Endothelial cell of umbilical vein (primary cell): ENCODE results near the gene ARFIP1. TPM values are rescaled to one million over a fixed set of nuclear protein-coding genes. Genes with fewer than 3 reads are reported as not detected.

Experiments
- BruUV-seq: library from RNA; stranded (reverse); fragments of 400-500 nt; replicated peaks from 2 replicates; lab custom pipeline; 2021; lab: Mats Ljungman, UMichigan
- CTCF ChIA-PET: fragments of 300-600, 350-600 bp; sonication (Branson Sonifier 250); formaldehyde crosslinking; loops from one replicate; lab custom pipeline; 2021; ENCODE audit warnings: antibody characterized with exemption, inconsistent platforms; lab: Charles Lee
- POLR2A ChIA-PET: fragments of 300-600, 350-600 bp; sonication (Branson Sonifier 250); formaldehyde crosslinking; loops from one replicate; lab custom pipeline; 2021; ENCODE audit warnings: antibody characterized with exemption, inconsistent platforms; lab: Charles Lee
- DNase-seq: peaks from one replicate; pipeline ENCODE4 v3.0.0-alpha.2; 2011; ENCODE audit warnings: low read depth, low spot score
- FAIRE-seq: peaks from 2 replicates; lab custom pipeline; 2011; peaks lifted over from hg19 to GRCh38; lab: Jason Lieb, UNC
- H2AFZ ChIP-seq: 2 replicates; pipeline ENCODE4 v1.6.0; 2012; ENCODE audit warnings: low read depth, low read length, control low read depth, inconsistent platforms
- H3K27ac ChIP-seq: 2 replicates; pipeline ENCODE4 v1.5.1; 2011; ENCODE audit warnings: low read depth, mild to moderate bottlenecking, control low read depth, low read length, moderate library complexity; ENCODE audit not compliant: insufficient read depth
- H3K27me3 ChIP-seq, 2 experiments: 2 replicates each; pipeline versions ENCODE4 v1.6.0 to v1.6.1; 2011; ENCODE audit warnings: low read length in 2 of 2, mixed read lengths in 1 of 2; ENCODE audit not compliant: control insufficient read depth in 2 of 2, insufficient read depth in 2 of 2
- H3K36me3 ChIP-seq, 2 experiments: 2 replicates in 1 of 2; 3 replicates in 1 of 2; pipeline ENCODE4 v1.5.1; 2011; ENCODE audit warnings: low read length in 2 of 2, mild to moderate bottlenecking in 1 of 2, moderate library complexity in 1 of 2; ENCODE audit not compliant: control insufficient read depth in 2 of 2, insufficient read depth in 2 of 2; ENCODE audit errors: extremely low read depth in 1 of 2
- H3K4me1 ChIP-seq: 3 replicates; pipeline ENCODE4 v1.5.1; 2011; ENCODE audit warnings: mild to moderate bottlenecking, low read length; ENCODE audit not compliant: control insufficient read depth, insufficient read depth; ENCODE audit errors: extremely low read depth
- H3K4me2 ChIP-seq: 2 replicates; pipeline ENCODE4 v1.6.1; 2011; ENCODE audit warnings: low read length, control low read depth, mixed read lengths; ENCODE audit not compliant: insufficient read depth
- H3K4me3 ChIP-seq, 3 experiments: fragments of 200-600 bp in 1 of 3; sonication (generic), shearing (Covaris generic) in 1 of 3; replicated peaks in 1 of 3; 2 replicates each; pipeline ENCODE4 v1.5.1; 2011 to 2016; ENCODE audit warnings: control low read depth in 3 of 3, low read length in 3 of 3, mild to moderate bottlenecking in 2 of 3, inconsistent platforms in 1 of 3, low read depth in 1 of 3, moderate library complexity in 1 of 3; ENCODE audit not compliant: insufficient read depth in 1 of 3
- H3K79me2 ChIP-seq: 2 replicates; pipeline ENCODE4 v1.6.0; 2012; ENCODE audit warnings: low read length, inconsistent platforms; ENCODE audit not compliant: control insufficient read depth, insufficient read depth
- H3K9ac ChIP-seq: replicated peaks from 2 replicates; pipeline ENCODE3; 2011; ENCODE audit warnings: low read length, control low read depth; ENCODE audit not compliant: insufficient read depth; ENCODE audit errors: extremely low read depth
- H3K9me1 ChIP-seq: replicated peaks from 3 replicates; pipeline ENCODE4 v1.6.0; 2011; ENCODE audit warnings: mild to moderate bottlenecking, low read length; ENCODE audit not compliant: control insufficient read depth, insufficient read depth; ENCODE audit errors: extremely low read depth
- H3K9me3 ChIP-seq: replicated peaks from 2 replicates; pipeline ENCODE4 v1.5.1; 2012; ENCODE audit warnings: low read length, inconsistent platforms; ENCODE audit not compliant: control insufficient read depth, insufficient read depth
- H4K20me1 ChIP-seq: replicated peaks from 2 replicates; pipeline ENCODE3; 2011; ENCODE audit warnings: mild to moderate bottlenecking, low read length; ENCODE audit not compliant: control insufficient read depth, insufficient read depth; ENCODE audit errors: extremely low read depth
- EZH2 ChIP-seq: IDR thresholded peaks from 2 replicates; pipeline ENCODE4 v1.6.1; 2012; ENCODE audit warnings: borderline replicate concordance, low read depth, mild to moderate bottlenecking, moderate library complexity, low read length, inconsistent platforms; ENCODE audit not compliant: severe bottlenecking
- FOS ChIP-seq: IDR thresholded peaks from 2 replicates; pipeline ENCODE4 v1.6.1; 2011; ENCODE audit warnings: mild to moderate bottlenecking, low read length, moderate library complexity, borderline replicate concordance; ENCODE audit not compliant: insufficient read depth
- GATA2 ChIP-seq: IDR thresholded peaks from 2 replicates; pipeline ENCODE4 v1.7.0; 2011; ENCODE audit warnings: low read depth, mild to moderate bottlenecking, moderate library complexity, mixed read lengths, low read length; ENCODE audit not compliant: insufficient read length, insufficient read depth
- JUN ChIP-seq: IDR thresholded peaks from 2 replicates; pipeline ENCODE4 v1.6.1; 2011; ENCODE audit warnings: borderline replicate concordance, low read depth; ENCODE audit not compliant: insufficient read length, insufficient read depth
- MYC ChIP-seq: IDR thresholded peaks from one replicate; pipeline ENCODE4 v1.6.1; 2011; ENCODE audit warnings: mild to moderate bottlenecking, low read depth, low read length
- POLR2A ChIP-seq: IDR thresholded peaks from 2 replicates; pipeline ENCODE4 v1.6.1; 2012; ENCODE audit warnings: low read depth, mild to moderate bottlenecking, control low read depth, low read length
- POLR2AphosphoS5 ChIP-seq: IDR thresholded peaks from 2 replicates; pipeline ENCODE4 v1.6.1; 2012; ENCODE audit warnings: low read depth, mild to moderate bottlenecking, control low read depth, low read length, moderate library complexity; ENCODE audit not compliant: insufficient read depth
- dilution Hi-C: fragments of 300-500 bp; cut with MboI; formaldehyde crosslinking; loops from one replicate; pipeline ENCODE4 v1.15.0; 2019; ENCODE audit warnings: low sequenced_read_pairs; ENCODE audit not compliant: extremely low pct_ligation_motif_present
- intact Hi-C: fragments of 100-400 bp; cut with micrococcal nuclease; formaldehyde crosslinking; loops from one replicate; pipeline ENCODE4 v1.10.0; 2022
- polyA plus RNA-seq, 4 experiments: library from polyadenylated mRNA; depleted of rRNA in 3 of 4; stranded (reverse) in 3 of 4; unstranded in 1 of 4; fragments of >200 nt; gene quantifications; 2 replicates each; pipeline versions ENCODE4 v1.2.1 to v1.2.3, GENCODE V29; 2011 to 2012; ENCODE audit warnings: missing spikeins in 1 of 4
- total RNA-seq: library from RNA; stranded (reverse); gene quantifications from 2 replicates; pipeline ENCODE4 v1.2.3, GENCODE V29; 2021
- TF ChIP-seq, protein P1 (sequence below), 2 donors: IDR thresholded peaks; 1 replicate in 1 of 2; 2 replicates in 1 of 2; pipeline ENCODE4 v1.5.1; 2011; ENCODE audit warnings: low read length in 2 of 2, mild to moderate bottlenecking in 2 of 2, moderate library complexity in 2 of 2, control low read depth in 1 of 2, inconsistent platforms in 1 of 2, low read depth in 1 of 2; ENCODE audit not compliant: insufficient read depth in 1 of 2; ENCODE audit errors: extremely low read depth in 1 of 2
- TF ChIP-seq, protein P2 (sequence below): IDR thresholded peaks from 2 replicates; pipeline ENCODE4 v1.6.1; 2011; ENCODE audit not compliant: insufficient read depth, insufficient read length

The ARFIP1 gene
- total and polyA plus RNA-seq, 2 donors (not counting 3 experiments of a cell fraction or from before 2014, with no cell fraction given) = 10.0 to 24.2 TPM

DNA sequence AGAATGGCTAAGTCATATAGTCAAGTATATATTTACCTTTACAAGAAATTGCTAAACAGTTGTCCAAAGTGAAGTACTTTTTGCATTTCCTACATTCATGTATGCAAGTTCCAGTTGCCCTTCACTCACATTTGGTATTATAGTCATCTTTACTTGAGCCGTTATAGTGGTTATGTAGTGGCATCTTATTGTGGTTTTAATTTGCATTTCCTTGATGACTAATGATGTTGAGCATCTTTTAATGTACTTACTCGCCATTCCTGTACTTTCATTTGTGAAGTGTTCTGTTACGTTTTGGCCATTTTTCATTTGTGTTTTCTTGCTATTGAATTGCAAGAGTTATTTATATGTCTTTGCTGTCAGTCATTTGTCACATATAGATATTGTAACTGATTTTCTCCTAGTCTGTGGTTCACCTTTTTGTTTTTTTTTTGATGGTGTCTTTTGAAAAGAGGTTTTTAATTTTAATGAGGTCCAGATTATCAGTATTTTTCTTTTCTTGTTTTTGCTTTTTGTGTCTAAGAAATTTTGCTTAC lies 27.6 kb downstream of the ARFIP1 start:
- Histone ChIP-seq H3K27me3 (no peaks in the 10 kb centered on the region), H3K79me2 (peaks cover 22% of the 10 kb centered on the region), H4K20me1 (peaks cover 8% of the 10 kb centered on the region), H3K36me3 (no peaks in the 10 kb centered on the region), H3K9ac (no peak overlapping the region), H3K9me1 (no peaks in the 10 kb centered on the region), H3K9me3 (no peaks in the 10 kb centered on the region), H3K27ac (no peak overlapping the region), H3K4me3 (no peak overlapping the region), H3K4me1 (no peaks in the 10 kb centered on the region), H2AFZ (no peak overlapping the region), H3K4me2 (no peak overlapping the region)
- ChIA-PET CTCF (no interaction called here), POLR2A (no interaction called here)
- TF ChIP-seq JUN (no peak), GATA2 (no peak), POLR2A (no peak), EZH2 (no peak), POLR2AphosphoS5 (no peak), FOS (no peak), MYC (no peak)
- TF ChIP-seq, protein P1, sequence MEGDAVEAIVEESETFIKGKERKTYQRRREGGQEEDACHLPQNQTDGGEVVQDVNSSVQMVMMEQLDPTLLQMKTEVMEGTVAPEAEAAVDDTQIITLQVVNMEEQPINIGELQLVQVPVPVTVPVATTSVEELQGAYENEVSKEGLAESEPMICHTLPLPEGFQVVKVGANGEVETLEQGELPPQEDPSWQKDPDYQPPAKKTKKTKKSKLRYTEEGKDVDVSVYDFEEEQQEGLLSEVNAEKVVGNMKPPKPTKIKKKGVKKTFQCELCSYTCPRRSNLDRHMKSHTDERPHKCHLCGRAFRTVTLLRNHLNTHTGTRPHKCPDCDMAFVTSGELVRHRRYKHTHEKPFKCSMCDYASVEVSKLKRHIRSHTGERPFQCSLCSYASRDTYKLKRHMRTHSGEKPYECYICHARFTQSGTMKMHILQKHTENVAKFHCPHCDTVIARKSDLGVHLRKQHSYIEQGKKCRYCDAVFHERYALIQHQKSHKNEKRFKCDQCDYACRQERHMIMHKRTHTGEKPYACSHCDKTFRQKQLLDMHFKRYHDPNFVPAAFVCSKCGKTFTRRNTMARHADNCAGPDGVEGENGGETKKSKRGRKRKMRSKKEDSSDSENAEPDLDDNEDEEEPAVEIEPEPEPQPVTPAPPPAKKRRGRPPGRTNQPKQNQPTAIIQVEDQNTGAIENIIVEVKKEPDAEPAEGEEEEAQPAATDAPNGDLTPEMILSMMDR (IDR thresholded peaks at IDR 0.05; ENCODE audit: extremely low read depth in 1 of 2, insufficient read depth in 1 of 2, low read depth in 1 of 2, low read length in 2 of 2) = no peak
- TF ChIP-seq, protein P2, sequence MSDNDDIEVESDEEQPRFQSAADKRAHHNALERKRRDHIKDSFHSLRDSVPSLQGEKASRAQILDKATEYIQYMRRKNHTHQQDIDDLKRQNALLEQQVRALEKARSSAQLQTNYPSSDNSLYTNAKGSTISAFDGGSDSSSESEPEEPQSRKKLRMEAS = no peak
- BruUV-seq = no TSS peak
- intact Hi-C loops (no loop called here), dilution Hi-C loops (no loop called here)
- FAIRE-seq (no peak), DNase-seq (no peak)
